GF-D8 (cell line): ENCODE measurements around the gene AGBL3.
A peak's percentile ranks its signal among the peaks of the same experiment; 100 is the strongest.

ENCODE experiments used
- DNase-seq: peaks from one replicate; lab custom pipeline; 2025; lab: John Stamatoyannopoulos, UW

AGBL3 gene

DNA sequence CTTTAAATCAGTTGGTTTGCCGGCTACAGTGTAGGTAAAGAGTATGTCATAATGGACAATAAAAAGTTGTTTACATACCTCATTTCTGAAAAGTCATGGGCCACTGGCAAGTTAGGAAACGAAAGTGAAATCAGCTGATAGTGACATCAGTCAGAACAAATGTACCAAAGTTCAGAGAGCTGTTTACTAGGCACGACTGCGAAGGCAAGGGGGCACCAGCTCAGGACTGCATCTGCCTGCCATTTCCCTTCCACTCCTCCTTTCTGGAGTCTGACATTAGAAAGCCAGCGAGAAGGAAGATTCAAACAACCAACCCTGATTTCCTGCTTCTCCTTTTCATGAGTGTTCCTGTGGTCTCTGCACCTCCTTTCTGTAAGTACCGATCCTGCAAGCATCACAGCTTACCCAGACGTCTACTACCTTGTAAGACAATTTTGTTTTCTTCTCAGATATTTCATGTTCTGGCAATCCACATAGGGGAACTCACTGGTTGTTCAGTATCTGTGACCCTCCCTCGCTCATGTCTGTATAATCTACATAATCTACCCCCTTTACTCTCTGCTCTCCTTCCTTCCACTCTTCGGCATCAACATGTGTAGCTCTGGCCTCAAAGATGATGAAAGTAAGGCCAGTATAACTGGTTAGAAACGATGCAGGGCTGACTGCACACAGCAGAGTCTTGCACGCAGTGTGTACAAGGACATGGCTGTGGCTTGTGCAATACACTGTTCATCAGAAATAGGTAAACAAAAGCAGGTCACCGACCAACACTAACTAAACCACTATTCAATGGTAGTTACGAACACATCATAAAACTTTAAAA lies 161.8 kb downstream of the AGBL3 start, which contains the start of gene TMEM140:
TSS of gene TMEM140 (plus strand) at position 174 of the 823 bp plus-strand sequence. CDS start 16,370 bp downstream, outside the sequence.
- no peak for DNase-seq

DNA sequence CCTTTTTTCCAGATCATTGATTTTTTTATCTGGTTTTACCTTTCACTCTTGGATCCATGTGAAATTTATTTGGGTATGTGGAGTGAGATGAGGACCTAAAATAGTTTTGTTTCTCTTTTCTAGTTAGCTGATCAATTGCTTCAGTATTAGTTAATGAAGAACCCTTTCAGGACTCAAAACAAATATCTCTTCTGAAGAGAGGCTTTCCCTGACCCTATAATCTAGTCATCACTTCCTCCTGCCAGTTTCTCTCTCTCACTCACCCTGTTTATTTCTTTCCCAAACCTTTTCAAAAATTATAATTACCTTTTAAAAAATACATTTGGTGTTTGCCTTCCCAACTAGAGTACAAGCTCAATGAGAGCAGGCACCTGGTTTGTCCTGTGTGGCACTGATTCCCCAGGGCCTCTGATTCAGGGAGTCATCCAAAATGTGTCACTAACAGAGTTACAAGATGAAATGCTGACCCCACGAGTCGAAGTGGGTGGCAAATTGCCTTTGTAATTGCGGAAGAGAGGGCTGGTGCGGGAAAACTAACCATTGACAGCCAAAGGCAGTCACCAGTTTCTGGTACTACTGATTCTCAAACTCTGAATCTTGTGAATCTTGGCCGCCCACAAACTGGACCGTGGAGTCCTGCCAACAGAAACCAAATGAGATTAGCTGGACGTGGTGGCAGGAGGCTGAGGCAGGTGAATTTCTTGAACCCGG lies 163.9 kb downstream of the AGBL3 start:
- no peak for DNase-seq

DNA sequence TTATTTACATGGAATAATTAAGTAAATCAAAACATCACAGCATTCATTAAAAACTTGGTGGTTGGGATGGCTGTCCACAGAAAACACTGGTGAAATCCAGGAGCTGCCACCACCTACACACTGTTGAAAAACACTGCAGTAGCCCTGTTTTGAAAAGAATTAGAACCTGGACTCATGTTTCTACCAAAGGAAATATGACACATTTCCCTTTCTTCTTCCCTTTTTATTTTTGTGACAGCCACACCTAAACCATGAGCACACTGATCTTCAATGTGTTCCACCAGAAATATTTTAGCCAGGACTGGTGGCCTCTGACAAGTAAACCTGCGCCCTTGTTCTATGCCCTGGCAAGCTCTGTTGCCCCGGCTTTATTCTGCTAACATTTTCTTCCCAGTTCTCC lies 164.8 kb downstream of the AGBL3 start:
- DNase-seq = no peak

DNA sequence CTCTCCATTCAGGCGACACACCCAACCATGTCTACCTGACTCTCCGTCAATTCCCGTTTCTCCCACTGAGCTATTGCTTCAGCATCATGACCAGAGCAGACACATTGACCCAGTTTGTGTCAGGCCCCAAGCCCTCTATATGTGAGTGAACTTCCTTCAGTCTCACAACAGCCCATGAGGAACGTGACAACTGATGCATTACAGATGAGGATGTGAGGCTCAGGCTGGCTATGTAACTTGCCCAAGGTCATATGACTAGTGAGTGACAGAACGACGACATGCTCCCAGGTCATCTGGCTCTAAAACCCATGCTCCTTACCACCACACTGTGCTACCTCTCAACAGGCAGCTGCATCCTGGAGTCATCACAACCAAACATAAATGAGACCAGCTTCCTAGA lies 165.2 kb downstream of the AGBL3 start:
- DNase-seq = no peak

DNA sequence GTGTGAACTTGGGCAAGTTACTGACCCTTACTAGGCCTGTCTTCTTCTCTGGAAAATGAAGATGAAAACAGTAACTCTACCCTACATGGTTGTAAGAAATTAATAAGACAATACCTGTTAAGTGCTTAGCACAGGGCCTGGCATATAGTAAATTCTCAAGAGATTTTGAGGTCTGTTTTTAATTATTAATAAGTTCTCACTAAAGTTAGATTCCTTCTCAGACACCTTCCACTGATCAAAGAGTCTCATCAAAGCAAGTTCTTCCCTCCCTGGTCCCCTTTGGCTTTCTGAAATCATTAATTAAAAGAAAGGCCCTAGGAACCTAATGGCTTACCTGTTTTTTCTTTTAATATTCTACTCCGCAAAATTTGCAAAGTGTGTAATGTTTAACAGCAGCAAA lies 166.1 kb downstream of the AGBL3 start:
- DNase-seq = no peak

DNA sequence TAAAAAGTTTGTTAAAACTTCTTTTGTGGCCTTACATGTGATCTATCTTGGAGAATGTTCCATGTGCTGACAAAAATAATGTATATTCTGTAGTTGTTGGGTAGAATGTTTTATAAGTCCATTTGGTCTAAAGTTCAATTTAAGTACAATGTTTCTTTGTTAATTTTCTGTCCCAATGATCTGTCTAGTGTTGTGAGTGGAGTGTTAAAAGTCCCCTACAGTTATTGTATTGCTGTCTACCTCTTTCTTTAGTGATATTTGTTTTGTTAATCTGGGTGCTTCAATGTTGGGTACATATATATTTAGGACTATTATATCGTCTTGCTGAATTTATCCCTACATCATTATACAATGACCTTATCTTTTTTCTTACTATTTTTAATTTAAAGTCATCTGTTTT lies 168.4 kb downstream of the AGBL3 start:
- DNase-seq = no peak

DNA sequence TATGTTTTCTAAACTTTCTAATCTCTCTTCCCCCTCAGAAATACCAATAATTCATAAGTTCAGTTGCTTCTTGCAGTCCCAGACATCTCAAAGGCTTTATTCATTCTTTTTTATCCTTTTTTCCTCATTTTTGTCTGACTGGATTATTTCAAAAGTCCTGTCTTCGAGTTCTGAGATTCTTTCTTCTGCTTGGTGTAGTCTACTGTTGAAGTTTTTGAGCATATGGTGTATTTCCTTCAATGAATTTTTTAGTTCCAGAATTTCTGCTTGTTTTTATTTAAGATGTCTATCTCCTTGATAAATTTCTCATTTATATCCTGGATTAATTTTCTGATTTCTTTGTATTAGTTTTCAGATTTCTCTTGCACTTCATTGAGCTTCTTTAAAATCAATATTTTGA lies 170.0 kb downstream of the AGBL3 start:
- DNase-seq = no peak

DNA sequence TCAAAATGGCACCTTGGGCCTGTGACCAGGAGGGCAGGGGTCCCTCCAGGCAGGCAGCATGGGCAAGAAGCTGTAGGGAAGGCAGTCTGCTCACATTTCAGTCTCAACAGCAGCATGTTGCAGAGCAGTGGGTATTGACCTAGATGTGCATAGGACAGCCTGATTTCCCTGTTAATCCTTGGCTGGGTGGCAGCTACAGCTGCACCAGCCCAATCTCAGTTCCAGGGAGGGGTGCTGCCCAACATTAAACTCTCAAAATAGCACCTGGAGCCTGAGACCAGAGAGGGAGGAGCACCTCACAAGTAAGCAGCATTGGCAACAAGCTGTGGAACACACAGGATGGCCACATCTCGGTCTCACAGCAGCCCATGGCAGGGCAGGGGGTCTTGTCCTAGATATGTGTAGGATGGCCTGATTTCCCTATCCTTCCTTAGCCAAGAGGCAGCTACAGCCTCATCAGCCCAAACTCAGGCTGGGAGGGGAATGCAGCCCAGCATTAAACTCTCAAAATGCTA lies 171.9 kb downstream of the AGBL3 start:
- DNase-seq = no peak

DNA sequence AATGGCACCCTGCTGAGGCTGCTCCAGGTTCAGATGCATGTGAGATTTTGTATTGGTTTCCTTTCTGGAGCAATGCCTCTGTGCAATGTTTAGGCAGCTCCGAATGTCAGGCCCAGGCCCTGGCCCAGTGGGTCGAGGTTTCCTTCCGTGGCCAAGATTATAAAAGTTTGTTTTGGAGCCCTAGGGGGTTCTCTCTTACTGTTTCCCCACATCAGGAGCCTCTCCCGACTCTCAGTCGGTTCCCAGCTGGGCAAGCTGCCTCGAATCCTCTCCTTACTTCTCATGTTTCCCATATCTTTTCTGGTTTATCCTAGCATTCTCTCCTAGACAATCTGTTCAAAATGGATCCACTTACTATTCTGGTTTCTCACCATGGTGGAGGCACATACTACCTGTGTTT lies 172.6 kb downstream of the AGBL3 start:
- DNase-seq = no peak

DNA sequence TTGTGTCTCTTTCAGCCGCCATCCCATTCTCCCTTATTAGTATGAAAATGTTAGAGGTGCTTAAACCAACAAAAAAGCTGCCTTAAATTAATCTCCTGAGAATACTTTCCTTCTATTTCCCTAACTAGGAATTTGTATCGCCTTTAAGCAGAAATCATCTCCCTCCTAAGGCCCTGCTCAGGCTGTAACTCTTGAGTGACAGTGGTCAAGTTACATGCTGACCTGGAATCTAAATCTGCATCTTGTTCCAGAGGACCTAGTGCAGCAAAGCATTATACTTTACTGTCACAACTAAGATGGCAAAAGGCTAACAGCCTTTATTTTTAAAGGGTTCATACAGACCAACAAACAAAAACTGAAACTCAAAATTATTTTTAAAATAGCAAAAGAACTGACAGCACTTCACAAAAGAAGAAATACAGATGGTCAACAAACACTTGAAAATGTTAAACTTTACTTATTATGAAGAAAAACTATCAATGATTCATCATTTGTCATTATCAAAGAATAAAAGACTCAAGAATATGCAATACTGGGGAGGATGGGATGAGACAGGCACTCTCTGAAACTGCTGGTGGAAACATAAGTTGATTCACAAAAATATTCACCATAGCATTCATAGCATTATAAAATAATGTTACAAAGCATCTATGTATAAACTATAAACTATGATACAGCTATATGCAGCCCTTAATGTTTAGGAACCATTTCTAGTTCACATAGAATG lies 173.2 kb downstream of the AGBL3 start:
- no peak for DNase-seq

DNA sequence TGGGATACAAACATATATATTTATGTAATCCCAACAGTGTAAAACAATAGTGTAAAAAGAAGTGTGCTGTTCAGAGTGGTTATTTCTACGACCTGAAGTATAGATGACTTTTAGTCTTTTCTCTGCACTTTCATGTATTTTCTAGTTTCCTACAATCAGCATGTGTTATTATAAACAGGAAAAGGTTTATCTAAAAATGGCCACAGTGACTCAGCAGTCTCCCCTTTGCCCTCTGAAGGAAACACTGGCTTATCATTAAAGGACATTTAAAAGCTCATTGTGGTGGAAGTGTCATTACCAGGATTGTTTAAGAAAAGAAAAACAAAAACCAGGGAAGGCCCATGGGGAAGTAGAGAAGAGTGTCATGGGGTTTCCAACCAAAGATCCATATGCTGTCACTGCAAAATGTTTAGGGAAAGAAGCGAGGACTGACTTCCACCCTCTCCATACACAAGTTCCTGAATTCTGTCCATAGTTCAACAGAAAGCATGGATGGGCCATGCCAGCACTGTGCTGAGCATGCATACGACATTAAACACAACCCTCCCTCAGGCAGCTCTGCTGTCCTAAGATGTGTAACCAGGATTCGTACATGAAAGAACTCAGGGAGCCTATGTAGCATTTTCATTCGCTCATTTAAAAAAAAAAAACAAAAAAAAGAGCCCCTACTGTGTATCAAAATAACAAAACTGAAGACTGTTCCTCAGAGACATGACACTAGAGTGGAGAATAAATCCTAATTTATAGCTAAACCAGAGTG lies 174.0 kb downstream of the AGBL3 start:
- peak; percentile 69 for DNase-seq

DNA sequence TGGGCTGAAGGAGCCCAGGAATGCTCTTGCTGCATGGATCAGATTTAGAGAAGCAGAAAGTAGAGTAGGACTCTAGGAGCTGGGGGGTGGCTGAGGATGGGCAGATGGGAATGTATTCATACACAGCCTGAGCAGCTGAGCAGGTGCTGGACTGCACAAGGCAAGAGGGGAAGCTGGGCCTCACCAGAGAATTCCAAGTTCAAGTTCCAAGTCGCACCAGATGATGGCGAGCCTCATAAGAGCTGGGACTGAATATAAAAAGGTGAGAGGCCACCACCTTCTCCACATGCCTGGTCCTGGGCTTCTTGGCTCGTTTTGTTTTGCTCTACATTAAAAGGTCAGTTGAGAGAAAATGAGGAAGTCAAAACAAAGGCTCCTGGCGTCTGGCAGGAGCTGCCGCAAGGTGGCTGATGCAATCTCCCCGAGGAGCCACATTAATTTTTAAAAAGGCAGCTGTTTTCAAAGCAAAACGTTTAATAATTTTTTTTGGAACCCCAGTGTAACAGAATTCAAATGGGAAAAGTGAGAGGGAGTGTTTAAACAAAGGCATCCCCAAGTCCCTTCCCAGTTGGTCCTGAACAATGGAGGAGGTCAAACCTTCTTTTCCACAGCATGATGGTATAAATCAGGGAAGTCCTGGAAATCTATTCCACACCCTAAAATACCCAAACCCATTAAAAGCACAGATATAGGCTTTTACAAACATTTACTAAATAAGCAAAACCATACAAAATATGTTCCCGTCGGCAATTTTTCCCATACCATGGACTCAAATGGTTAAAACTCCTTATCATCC lies 174.7 kb downstream of the AGBL3 start:
- peak; percentile 84 for DNase-seq

DNA sequence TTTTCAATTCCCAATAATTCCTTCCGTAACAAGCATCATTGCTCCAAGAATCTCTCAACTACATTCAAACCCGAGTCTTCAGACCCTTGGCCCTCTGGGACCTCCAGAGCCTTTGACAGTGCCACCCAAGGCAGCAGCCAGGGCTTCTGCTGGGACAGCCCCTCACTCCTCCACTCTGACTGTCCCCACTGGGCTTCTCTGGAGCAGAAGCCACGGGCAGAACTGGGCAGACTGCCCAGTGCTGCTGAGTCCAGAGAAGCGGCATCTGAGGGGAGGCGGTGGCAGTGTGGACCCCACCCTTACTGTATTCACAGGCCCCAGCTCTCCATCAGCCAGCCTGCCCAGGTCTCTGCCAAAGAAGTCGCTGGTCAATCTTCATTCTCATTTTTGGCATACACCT lies 175.4 kb downstream of the AGBL3 start:
- DNase-seq = no peak

DNA sequence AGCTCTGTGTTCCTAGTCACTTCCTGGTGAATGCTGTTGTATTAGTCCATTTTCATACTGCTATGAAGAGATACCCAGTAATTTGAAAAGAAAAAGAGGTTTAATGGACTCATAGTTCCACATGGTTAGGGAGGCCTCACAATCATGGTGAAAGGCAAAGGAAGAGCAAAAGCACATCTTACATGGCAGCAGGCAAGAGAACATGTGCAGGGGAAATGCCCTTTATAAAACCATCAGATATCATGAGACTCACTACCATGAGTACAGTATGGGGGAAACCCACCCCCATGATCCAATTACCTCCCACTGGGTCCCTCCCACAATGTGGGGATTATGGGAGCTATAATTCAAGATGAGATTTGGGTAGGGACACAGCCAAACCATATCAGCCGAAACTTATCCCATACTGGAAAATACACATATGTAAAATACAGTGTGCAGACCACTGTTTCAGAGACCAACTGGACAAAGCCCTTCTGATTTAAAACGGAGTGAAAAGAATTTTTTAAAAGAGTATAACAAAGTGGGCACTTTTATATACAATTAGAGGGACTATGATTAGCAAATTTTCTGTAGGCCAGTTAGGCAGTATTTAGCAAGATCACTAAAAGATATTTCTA lies 176.2 kb downstream of the AGBL3 start:
- no peak for DNase-seq

DNA sequence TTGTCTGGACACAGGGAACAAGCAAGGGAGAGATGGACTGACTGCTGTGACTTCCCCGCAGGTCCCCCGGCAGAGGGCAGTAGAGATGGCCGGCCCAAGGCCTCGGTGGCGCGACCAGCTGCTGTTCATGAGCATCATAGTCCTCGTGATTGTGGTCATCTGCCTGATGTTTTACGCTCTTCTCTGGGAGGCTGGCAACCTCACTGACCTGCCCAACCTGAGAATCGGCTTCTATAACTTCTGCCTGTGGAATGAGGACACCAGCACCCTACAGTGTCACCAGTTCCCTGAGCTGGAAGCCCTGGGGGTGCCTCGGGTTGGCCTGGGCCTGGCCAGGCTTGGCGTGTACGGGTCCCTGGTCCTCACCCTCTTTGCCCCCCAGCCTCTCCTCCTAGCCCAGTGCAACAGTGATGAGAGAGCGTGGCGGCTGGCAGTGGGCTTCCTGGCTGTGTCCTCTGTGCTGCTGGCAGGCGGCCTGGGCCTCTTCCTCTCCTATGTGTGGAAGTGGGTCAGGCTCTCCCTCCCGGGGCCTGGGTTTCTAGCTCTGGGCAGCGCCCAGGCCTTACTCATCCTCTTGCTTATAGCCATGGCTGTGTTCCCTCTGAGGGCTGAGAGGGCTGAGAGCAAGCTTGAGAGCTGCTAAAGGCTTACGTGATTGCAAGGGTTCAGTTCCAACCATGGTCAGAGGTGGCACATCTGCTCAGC lies 178.2 kb downstream of the AGBL3 start:
- DNase-seq = no peak

DNA sequence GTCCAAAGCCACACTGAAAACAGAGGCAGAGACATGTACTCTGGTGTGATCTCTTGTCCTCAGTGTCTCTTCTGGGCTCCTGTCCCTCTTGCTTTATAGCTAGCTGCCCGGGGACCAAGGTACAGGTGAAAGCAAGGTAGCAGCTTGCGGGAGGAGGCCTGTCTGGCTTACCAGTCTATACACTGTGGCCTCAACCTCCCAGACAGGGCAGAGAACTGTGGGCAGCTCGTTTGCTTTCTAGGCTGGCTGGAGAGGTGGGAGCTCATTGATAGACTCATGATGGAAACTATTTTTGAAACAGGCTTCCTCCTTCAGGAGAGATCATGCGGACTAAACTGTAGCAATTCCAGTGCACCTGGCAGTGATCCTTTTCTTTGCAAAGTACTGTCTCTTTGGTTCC lies 179.6 kb downstream of the AGBL3 start:
- DNase-seq = no peak

DNA sequence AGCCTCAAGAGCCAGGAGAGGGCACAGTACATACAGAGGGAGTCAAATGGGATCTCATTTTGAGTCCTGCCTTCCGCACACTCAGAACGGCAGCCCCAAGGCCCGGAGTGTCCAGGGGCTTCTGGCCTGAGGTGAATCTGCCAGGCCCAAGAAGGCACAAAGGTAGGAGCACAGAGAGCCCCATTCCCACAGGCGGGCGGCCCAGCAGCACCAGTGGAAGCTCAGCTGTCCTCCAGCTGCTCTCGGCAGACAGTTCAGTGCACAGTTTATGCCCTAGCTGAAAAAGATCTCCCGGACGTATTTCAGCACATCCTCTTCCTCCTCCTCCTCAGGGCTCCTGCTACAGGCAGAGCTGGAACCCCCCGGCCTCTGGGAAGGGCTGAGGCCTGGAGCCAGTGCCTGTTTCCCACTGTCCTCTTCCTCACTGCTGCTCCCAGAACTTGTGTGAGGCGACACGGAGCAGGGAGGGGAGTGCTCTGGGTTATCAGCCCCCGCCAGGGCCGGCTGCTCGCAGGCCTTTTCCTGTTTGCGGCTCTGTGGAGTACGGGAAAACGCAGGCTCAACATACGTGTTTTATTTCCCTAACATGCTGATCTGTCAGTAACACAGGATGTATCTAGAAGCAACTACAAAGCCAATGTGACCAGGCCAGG lies 180.2 kb downstream of the AGBL3 start:
- DNase-seq = peak; percentile 61

DNA sequence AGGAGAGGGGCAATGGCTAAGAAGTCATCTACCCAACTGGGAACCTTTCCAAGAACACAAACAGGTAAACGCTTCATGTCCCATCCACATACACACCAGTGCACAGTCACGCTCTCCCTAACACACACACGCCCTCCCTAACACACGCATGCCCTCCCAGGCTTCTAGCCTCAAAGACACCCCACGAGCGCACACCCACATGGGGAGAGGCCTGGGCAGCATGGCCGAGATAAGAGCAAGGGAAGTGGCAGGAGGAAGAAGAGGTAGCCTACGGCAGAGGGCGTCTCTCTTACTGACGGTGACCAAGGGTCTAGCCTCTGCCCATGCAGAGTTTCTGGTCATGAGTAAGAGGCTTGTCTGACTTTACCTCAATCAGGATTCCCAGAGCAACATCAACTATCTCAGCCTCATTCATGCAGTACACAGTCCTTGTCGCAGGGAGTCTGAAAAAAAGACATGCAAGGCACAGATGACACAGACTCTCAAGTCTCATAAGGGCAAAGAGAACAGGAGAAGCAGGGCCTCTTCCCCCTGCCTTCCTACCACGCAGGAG lies 181.1 kb downstream of the AGBL3 start:
- peak; percentile 43 for DNase-seq

DNA sequence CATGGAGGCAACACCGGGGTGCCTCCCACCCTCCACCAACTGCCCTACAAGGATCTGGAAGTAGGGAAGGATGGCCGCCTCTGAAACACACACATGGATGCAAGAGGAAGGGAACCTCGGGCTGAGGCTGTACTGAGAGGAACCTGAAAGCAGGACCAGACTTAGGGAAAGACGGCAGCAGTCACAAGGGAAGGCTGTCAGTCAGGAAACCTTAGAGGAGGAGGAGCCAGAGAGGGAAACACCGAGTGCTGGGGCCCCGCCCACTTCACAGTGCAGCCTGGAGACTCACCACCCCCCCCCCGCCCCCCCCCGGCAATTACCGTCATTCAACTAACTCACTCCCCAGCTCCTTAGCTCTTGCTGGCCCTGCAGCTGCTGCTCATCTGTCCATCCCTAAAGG lies 181.7 kb downstream of the AGBL3 start:
- no peak for DNase-seq
